Keratinocyte (primary cell): ENCODE results near the gene GNAL. TPM values are rescaled to one million over a fixed set of nuclear protein-coding genes. Genes with fewer than 3 reads are reported as not detected.

Source experiments
- DNase-seq: peaks from one replicate; pipeline ENCODE4 v3.0.0-alpha.2; 2011; ENCODE audit warnings: low read depth, missing footprints, low spot score
- FAIRE-seq: peaks from 2 replicates; lab custom pipeline; 2011; peaks lifted over from hg19 to GRCh38; lab: Jason Lieb, UNC
- H2AFZ ChIP-seq: 2 replicates; pipeline ENCODE4 v1.6.0; 2012; ENCODE audit warnings: low read length, control low read depth, inconsistent platforms; ENCODE audit not compliant: control insufficient read depth
- H3K27ac ChIP-seq: 2 replicates; pipeline ENCODE4 v1.5.1; 2011; ENCODE audit warnings: low read length; ENCODE audit not compliant: control insufficient read depth, insufficient read depth
- H3K27me3 ChIP-seq: 3 replicates; pipeline ENCODE4 v1.6.0; 2011; ENCODE audit warnings: low read length; ENCODE audit not compliant: control insufficient read depth, insufficient read depth; ENCODE audit errors: extremely low read depth
- H3K36me3 ChIP-seq, 2 experiments: 2 replicates in 1 of 2; 3 replicates in 1 of 2; pipeline ENCODE4 v1.5.1; 2011; ENCODE audit warnings: low read length in 2 of 2, mild to moderate bottlenecking in 1 of 2; ENCODE audit not compliant: control insufficient read depth in 2 of 2, insufficient read depth in 2 of 2; ENCODE audit errors: extremely low read depth in 1 of 2
- H3K4me1 ChIP-seq: 3 replicates; pipeline ENCODE4 v1.5.1; 2011; ENCODE audit warnings: low read length; ENCODE audit not compliant: control insufficient read depth, insufficient read depth; ENCODE audit errors: extremely low read depth
- H3K4me2 ChIP-seq: 3 replicates; pipeline ENCODE4 v1.6.0; 2011; ENCODE audit warnings: low read depth, low read length; ENCODE audit not compliant: control insufficient read depth, insufficient read depth; ENCODE audit errors: extremely low read depth
- H3K4me3 ChIP-seq, 3 experiments: fragments of 200-600 bp in 1 of 3; sonication (generic) in 1 of 3; 2 replicates in 2 of 3; 3 replicates in 1 of 3; pipeline ENCODE4 v1.5.1; 2011 to 2016; ENCODE audit warnings: low read length in 3 of 3, mild to moderate bottlenecking in 3 of 3, control low read depth in 2 of 3, inconsistent platforms in 1 of 3, low read depth in 1 of 3, mixed read lengths in 1 of 3, mixed run types in 1 of 3, moderate library complexity in 1 of 3; ENCODE audit not compliant: control insufficient read depth in 2 of 3, insufficient read depth in 2 of 3; ENCODE audit errors: extremely low read depth in 1 of 3
- H3K79me2 ChIP-seq: 2 replicates; pipeline ENCODE4 v1.6.0; 2012; ENCODE audit warnings: low read length; ENCODE audit not compliant: control insufficient read depth, insufficient read depth
- H3K9ac ChIP-seq: 3 replicates; pipeline ENCODE4 v1.6.0; 2011; ENCODE audit warnings: low read length; ENCODE audit not compliant: control insufficient read depth, insufficient read depth; ENCODE audit errors: extremely low read depth
- H3K9me1 ChIP-seq: 3 replicates; pipeline ENCODE4 v1.6.0; 2011; ENCODE audit warnings: low read length; ENCODE audit not compliant: control insufficient read depth, insufficient read depth; ENCODE audit errors: extremely low read depth
- H3K9me3 ChIP-seq: 2 replicates; pipeline ENCODE4 v1.5.1; 2012; ENCODE audit warnings: low read depth, low read length; ENCODE audit not compliant: control insufficient read depth
- H4K20me1 ChIP-seq: 3 replicates; pipeline ENCODE4 v1.6.0; 2011; ENCODE audit warnings: low read length; ENCODE audit not compliant: control insufficient read depth, insufficient read depth; ENCODE audit errors: extremely low read depth
- EZH2 ChIP-seq: IDR thresholded peaks from one replicate; pipeline ENCODE4 v1.6.1; 2012; ENCODE audit warnings: inconsistent platforms, mild to moderate bottlenecking, low read length, moderate library complexity
- dilution Hi-C: fragments of 300-500 bp; cut with MboI; formaldehyde crosslinking; loops from one replicate; pipeline ENCODE4 v1.7.0; 2020; ENCODE audit warnings: low sequenced_read_pairs; ENCODE audit not compliant: extremely low pct_ligation_motif_present
- polyA plus RNA-seq, 5 experiments: library from polyadenylated mRNA; depleted of rRNA in 3 of 5; stranded (reverse) in 3 of 5; stranded (forward) in 1 of 5; unstranded in 1 of 5; fragments of >200 nt; gene quantifications; 1 replicate in 1 of 5; 2 replicates in 3 of 5; 3 replicates in 1 of 5; pipeline versions ENCODE4 v1.2.1 to v1.2.3, GENCODE V29; 2011 to 2012; ENCODE audit warnings: missing spikeins in 2 of 5, low read depth in 1 of 5, low replicate concordance in 1 of 5
- TF ChIP-seq, protein P1 (sequence below), 3 experiments: IDR thresholded peaks in 1 of 3; conservative IDR thresholded peaks in 1 of 3; optimal IDR thresholded peaks in 1 of 3; 2 replicates in 2 of 3; 3 replicates in 1 of 3; pipeline versions ENCODE3 to v1.5.1; 2011; ENCODE audit warnings: low read length in 3 of 3, mild to moderate bottlenecking in 3 of 3, moderate library complexity in 2 of 3, control low read depth in 1 of 3, inconsistent platforms in 1 of 3; ENCODE audit not compliant: insufficient read depth in 2 of 3; ENCODE audit errors: extremely low read depth in 1 of 3

The GNAL gene
- polyA plus RNA-seq, 1 donor (not counting 4 experiments of a cell fraction or from before 2014, with no cell fraction given) = 30.0 TPM

DNA sequence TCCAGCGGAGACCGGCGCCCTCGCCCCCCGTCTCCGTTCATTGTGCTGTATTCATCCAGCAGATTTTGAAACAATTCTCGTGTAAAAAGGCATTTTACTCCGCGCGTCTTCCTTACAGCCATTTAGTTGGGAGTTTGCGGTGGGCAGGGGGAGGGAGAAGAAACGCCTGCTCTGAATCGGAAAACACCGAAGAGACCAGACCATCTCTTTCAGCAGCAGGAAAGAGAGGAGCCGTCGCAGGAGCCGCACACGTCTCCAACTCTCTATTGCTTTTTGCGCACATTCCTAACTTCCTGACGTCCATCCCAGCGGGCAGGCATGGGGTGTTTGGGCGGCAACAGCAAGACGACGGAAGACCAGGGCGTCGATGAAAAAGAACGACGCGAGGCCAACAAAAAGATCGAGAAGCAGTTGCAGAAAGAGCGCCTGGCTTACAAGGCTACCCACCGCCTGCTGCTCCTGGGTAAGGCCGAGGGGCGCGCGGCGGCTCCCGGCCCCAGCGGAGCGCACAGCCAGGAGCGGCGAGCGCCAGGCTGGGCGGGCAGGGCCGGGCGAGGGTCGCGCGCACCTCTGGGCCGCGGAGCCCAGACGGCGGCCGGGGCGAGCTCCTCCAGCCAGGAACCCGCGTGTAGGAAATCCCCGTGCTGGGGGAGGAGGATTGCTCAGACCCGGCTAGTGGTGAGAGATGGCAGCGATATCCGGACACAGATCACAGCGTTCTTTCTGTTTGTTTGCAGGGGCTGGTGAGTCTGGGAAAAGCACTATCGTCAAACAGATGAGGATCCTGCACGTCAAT is 63.2 kb downstream of the GNAL start:
- H2AFZ ChIP-seq = peak overlapping the region; percentile 46
- H3K4me2 ChIP-seq = peak overlapping the region; percentile 71

GRCh38 chr18:11754979-11755378 is 65.9 kb downstream of the GNAL start:
- H3K9ac ChIP-seq = no peak overlapping the region
- H3K9me1 ChIP-seq = no peaks in the 10 kb centered on the region
- no peaks in the 10 kb centered on the region for H3K9me3 ChIP-seq
- no peaks in the 10 kb centered on the region for H3K79me2 ChIP-seq
- H3K4me3 ChIP-seq = no peak overlapping the region
- no peak overlapping the region for H2AFZ ChIP-seq
- H3K27me3 ChIP-seq = peaks cover 21% of the 10 kb centered on the region
- no peaks in the 10 kb centered on the region for H3K36me3 ChIP-seq
- DNase-seq = no peak
- no peaks in the 10 kb centered on the region for H3K4me1 ChIP-seq
- dilution Hi-C loops = no loop called here
- TF ChIP-seq, protein P1, sequence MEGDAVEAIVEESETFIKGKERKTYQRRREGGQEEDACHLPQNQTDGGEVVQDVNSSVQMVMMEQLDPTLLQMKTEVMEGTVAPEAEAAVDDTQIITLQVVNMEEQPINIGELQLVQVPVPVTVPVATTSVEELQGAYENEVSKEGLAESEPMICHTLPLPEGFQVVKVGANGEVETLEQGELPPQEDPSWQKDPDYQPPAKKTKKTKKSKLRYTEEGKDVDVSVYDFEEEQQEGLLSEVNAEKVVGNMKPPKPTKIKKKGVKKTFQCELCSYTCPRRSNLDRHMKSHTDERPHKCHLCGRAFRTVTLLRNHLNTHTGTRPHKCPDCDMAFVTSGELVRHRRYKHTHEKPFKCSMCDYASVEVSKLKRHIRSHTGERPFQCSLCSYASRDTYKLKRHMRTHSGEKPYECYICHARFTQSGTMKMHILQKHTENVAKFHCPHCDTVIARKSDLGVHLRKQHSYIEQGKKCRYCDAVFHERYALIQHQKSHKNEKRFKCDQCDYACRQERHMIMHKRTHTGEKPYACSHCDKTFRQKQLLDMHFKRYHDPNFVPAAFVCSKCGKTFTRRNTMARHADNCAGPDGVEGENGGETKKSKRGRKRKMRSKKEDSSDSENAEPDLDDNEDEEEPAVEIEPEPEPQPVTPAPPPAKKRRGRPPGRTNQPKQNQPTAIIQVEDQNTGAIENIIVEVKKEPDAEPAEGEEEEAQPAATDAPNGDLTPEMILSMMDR (optimal IDR thresholded peaks at IDR 0.05 in 1 of 3, IDR thresholded peaks at IDR 0.05 in 1 of 3, conservative IDR thresholded peaks at IDR 0.05 in 1 of 3; ENCODE audit: extremely low read depth in 1 of 3, insufficient read depth in 2 of 3, low read length in 3 of 3) = no peak
- TF ChIP-seq EZH2 = no peak
- no peak for FAIRE-seq
- no peaks in the 10 kb centered on the region for H4K20me1 ChIP-seq
- H3K4me2 ChIP-seq = no peak overlapping the region
- H3K27ac ChIP-seq = no peak overlapping the region

More for the DNA sequence above, 63.2 kb downstream of the GNAL start:
- H3K9me1 ChIP-seq = no peaks in the 10 kb centered on the region
- dilution Hi-C loops = no loop called here
- H3K4me1 ChIP-seq = no peaks in the 10 kb centered on the region
- H4K20me1 ChIP-seq = no peaks in the 10 kb centered on the region
- H3K36me3 ChIP-seq = no peaks in the 10 kb centered on the region
- TF ChIP-seq, protein P1 (optimal IDR thresholded peaks at IDR 0.05 in 1 of 3, IDR thresholded peaks at IDR 0.05 in 1 of 3, conservative IDR thresholded peaks at IDR 0.05 in 1 of 3; ENCODE audit: extremely low read depth in 1 of 3, insufficient read depth in 2 of 3, low read length in 3 of 3) = no peak
- TF ChIP-seq EZH2 = peak; percentile 69
- DNase-seq (no peak), FAIRE-seq (no peak)
- peaks cover 21% of the 10 kb centered on the region for H3K27me3 ChIP-seq
- H3K9me3 ChIP-seq = no peaks in the 10 kb centered on the region
- peak overlapping the region in 2 of 3 experiments; percentile 25 to 43 for H3K4me3 ChIP-seq
- H3K9ac ChIP-seq = no peak overlapping the region
- H3K27ac ChIP-seq = no peak overlapping the region
- no peaks in the 10 kb centered on the region for H3K79me2 ChIP-seq
